BJ (cell line): ENCODE results near the gene DOCK8. TPM values are rescaled to one million over a fixed set of nuclear protein-coding genes. Genes with fewer than 3 reads are reported as not detected.

Source experiments
- CTCF ChIA-PET: fragments of 350-600 bp; formaldehyde crosslinking; extraction: SDS; loops from one replicate; lab custom pipeline; 2021; ENCODE audit warnings: antibody characterized with exemption, inconsistent platforms; lab: Yijun Ruan, JAX
- POLR2A ChIA-PET: fragments of 300-600 bp; sonication (Branson Sonifier 250); formaldehyde crosslinking; extraction: SDS; loops from one replicate; lab custom pipeline; 2021; ENCODE audit warnings: antibody characterized with exemption; lab: Charles Lee
- DNase-seq: peaks from one replicate; pipeline ENCODE4 v3.0.0-alpha.2; 2011; ENCODE audit warnings: low read depth
- H3K27me3 ChIP-seq: 2 replicates; pipeline ENCODE4 v1.6.0; 2011; ENCODE audit warnings: low read length; ENCODE audit not compliant: control insufficient read depth, insufficient read depth
- H3K36me3 ChIP-seq: 2 replicates; pipeline ENCODE4 v1.5.1; 2011; ENCODE audit warnings: low read length; ENCODE audit not compliant: control insufficient read depth, insufficient read depth
- H3K4me3 ChIP-seq: 2 replicates; pipeline ENCODE4 v1.5.1; 2011; ENCODE audit warnings: low read depth, mild to moderate bottlenecking, control low read depth, low read length
- CTCF ChIP-seq: IDR thresholded peaks from 2 replicates; pipeline ENCODE4 v1.5.1; 2011; ENCODE audit warnings: low read depth, mild to moderate bottlenecking, control low read depth, inconsistent platforms, low read length, moderate library complexity; ENCODE audit not compliant: insufficient read depth
- polyA plus RNA-seq: library from polyadenylated mRNA; depleted of rRNA; stranded (reverse); fragments of >200 nt; gene quantifications from 2 replicates; pipeline ENCODE4 v1.2.3, GENCODE V29; 2011

The DOCK8 gene
- polyA plus RNA-seq, 1 experiment, result 0.07 TPM

DNA sequence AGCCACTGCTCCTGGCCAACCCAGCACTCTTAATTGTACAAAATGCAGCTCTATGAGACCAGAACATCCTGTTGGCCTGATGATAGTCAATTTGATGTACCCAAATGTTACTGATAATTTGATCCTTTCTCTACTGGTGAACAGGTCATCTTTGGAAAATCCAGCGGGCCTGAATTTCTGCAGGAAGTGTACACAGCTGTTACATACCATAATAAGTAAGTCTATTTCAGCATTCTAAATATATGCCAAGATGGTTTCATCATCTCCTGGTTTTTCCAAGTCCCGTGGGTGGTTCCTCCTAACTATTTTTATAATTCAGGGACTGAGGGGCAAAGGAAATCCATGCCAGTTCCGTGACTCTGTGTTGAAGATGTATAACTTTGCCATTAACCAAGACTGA is 155.4 kb downstream of the DOCK8 start:
- H3K4me3 ChIP-seq, result no peak overlapping the region
- POLR2A ChIA-PET, result no interaction called here
- no peak for TF ChIP-seq CTCF
- DNase-seq, result no peak
- no peaks in the 10 kb centered on the region for H3K36me3 ChIP-seq
- CTCF ChIA-PET, result no interaction called here
- no peaks in the 10 kb centered on the region; the same call in 1 of the 2 replicates for H3K27me3 ChIP-seq

DNA sequence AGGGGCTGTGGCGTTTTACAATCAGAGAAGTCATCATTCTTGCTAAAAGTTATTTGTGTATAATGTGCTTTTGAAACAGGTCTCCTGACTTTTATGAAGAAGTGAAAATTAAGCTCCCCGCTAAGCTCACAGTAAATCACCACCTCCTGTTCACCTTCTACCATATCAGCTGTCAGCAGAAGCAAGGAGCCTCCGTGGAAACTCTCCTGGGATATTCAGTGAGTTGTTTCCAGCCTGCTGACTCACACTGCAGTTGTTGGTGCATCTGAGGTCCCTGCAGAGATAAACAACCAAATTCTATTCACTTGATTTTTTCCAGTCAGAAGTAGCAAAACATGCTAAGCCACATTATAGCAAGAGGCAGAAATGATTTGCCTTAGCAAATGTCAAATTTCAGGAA is 156.7 kb downstream of the DOCK8 start:
- DNase-seq, result no peak
- Histone ChIP-seq H3K4me3 (no peak overlapping the region), H3K27me3 (no peaks in the 10 kb centered on the region), H3K36me3 (no peaks in the 10 kb centered on the region)
- POLR2A ChIA-PET, result no interaction called here
- TF ChIP-seq CTCF, result no peak
- CTCF ChIA-PET, result interaction anchor here (0.6 to 1.0 kb wide), 2 partner anchors 17 to 154 kb away, joined by 3 read pairs; no protein-coding TSS in a partner anchor

GRCh38 chr9:372128-372527 is 157.5 kb downstream of the DOCK8 start:
- TF ChIP-seq CTCF, result no peak
- no peak for DNase-seq
- H3K27me3 ChIP-seq, result no peaks in the 10 kb centered on the region
- no peak overlapping the region for H3K4me3 ChIP-seq
- ChIA-PET POLR2A (no interaction called here), CTCF (interaction anchor here (1.0 kb wide), 1 partner anchor 17 kb away, joined by 3 read pairs; no protein-coding TSS in a partner anchor)
- H3K36me3 ChIP-seq, result no peaks in the 10 kb centered on the region

DNA sequence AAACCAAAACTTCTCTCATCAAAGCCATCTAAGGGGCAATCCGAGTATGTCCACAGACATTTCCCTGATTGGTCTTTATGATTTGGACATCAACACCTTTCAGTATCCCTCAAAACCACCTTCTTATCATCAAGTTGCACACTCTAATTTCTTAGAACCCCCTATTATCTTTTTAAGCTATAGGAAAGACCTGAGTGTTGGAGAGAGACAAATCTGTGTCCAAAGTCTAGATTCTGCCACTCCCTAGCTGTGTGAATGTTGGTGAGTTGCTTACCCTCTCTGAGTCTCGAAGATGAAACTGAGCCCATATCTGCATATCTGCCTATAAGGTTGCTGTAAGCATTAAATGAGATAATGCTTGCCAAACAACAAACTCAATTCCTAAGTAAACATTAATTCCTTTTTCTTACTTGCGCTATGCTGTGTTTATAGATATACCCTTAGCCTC is 159.1 kb downstream of the DOCK8 start:
- Histone ChIP-seq H3K36me3 (no peaks in the 10 kb centered on the region), H3K27me3 (no peaks in the 10 kb centered on the region), H3K4me3 (no peak overlapping the region)
- no peak for TF ChIP-seq CTCF
- POLR2A ChIA-PET, result no interaction called here
- no peak for DNase-seq
- CTCF ChIA-PET, result no interaction called here

DNA sequence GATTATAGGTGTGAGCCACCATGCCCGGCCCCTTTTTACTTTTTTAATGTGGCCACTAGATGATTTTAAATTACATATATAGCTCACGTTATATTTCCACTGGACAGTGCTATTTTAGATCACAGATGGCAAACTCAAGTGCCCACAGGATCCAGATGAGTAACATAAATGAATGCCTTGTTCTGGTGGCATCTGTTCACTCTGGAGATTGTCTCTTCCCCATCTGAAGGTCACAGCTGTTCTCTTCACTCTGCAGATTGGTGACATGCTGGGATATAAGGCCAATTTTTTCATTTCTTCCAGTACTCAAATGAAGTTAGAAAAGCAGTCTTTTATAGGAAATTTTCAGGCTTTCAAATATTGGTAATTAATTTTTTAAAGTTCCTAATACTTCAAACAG is 160.1 kb downstream of the DOCK8 start:
- DNase-seq, result no peak
- H3K36me3 ChIP-seq, result no peaks in the 10 kb centered on the region
- ChIA-PET CTCF (no interaction called here), POLR2A (no interaction called here)
- H3K27me3 ChIP-seq, result no peaks in the 10 kb centered on the region
- no peak for TF ChIP-seq CTCF
- H3K4me3 ChIP-seq, result no peak overlapping the region
